Gastroesophageal sphincter (tissue), 3 donors: ENCODE measurements around the gene UGP2.

Source experiments
- EP300 ChIP-seq: sonication (generic); formaldehyde crosslinking; IDR thresholded peaks from one replicate; pipeline ENCODE4 v1.6.1; 2017; ENCODE audit warnings: antibody characterized with exemption, mild to moderate bottlenecking
- POLR2A ChIP-seq, 2 donors: fragments of 450-650 bp; IDR thresholded peaks; one replicate each; pipeline ENCODE4 v1.6.1; 2017; ENCODE audit warnings: antibody characterized with exemption in 2 of 2, mild to moderate bottlenecking in 2 of 2, moderate library complexity in 1 of 2
- POLR2AphosphoS5 ChIP-seq: sonication (generic); formaldehyde crosslinking; IDR thresholded peaks from one replicate; pipeline ENCODE4 v1.6.1; 2017; ENCODE audit warnings: antibody characterized with exemption
- TF ChIP-seq, protein P1 (sequence below), 4 experiments: fragments of 200-600 bp in 2 of 4; fragments of 450-650 bp in 2 of 4; sonication (generic) in 1 of 4; IDR thresholded peaks; one replicate each; pipeline ENCODE4 v1.5.1; 2017 to 2019; ENCODE audit warnings: antibody characterized with exemption in 4 of 4, mild to moderate bottlenecking in 2 of 4, moderate library complexity in 2 of 4

DNA sequence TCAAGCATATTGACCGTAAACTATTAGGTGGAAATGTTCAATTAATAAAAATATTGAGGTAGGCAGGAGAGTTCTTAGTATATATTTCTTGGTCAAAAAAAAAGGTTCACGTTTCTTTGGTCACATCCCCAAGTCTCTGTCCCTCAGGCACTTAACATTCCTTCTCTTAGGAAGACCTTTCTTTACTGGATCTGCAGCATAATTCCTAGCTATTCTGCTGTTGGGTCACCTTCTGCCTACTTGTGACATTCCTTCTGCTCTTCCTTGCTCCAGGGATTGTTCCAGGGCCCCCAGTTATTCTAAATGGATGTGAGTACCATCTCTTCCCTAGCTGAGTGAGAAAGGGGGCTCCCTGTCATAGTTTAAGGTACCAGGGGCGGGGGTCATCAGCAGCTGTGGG lies 4.2 kb downstream of the UGP2 start:
- TF ChIP-seq, protein P1, sequence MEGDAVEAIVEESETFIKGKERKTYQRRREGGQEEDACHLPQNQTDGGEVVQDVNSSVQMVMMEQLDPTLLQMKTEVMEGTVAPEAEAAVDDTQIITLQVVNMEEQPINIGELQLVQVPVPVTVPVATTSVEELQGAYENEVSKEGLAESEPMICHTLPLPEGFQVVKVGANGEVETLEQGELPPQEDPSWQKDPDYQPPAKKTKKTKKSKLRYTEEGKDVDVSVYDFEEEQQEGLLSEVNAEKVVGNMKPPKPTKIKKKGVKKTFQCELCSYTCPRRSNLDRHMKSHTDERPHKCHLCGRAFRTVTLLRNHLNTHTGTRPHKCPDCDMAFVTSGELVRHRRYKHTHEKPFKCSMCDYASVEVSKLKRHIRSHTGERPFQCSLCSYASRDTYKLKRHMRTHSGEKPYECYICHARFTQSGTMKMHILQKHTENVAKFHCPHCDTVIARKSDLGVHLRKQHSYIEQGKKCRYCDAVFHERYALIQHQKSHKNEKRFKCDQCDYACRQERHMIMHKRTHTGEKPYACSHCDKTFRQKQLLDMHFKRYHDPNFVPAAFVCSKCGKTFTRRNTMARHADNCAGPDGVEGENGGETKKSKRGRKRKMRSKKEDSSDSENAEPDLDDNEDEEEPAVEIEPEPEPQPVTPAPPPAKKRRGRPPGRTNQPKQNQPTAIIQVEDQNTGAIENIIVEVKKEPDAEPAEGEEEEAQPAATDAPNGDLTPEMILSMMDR (IDR thresholded peaks at IDR 0.05) = no peak
- no peak for TF ChIP-seq POLR2A (IDR thresholded peaks at IDR 0.05)
- no peak for TF ChIP-seq POLR2AphosphoS5
- no peak for TF ChIP-seq EP300
